ENCODE results near the gene THSD7A.

DNA sequence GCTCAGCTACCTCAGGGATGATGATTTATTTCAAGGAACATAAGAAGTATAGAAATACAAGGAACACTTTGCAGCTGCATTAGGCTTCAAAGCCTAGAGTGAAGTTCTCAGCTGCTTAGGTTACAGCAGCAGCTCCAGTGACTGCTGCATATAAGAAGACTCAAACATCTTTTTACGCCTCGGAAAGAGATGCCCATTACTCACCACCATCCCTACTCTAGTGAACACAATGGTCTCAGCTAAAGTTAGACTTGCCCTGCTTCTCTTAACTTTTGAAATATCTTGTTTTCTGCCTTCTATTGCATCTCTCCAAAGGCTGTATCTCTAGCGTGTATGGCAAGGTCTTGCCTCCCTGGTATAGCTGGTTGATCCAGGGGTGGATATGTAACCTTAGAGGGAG, 502.4 kb downstream of the THSD7A start:
- TF ChIP-seq, protein P1, sequence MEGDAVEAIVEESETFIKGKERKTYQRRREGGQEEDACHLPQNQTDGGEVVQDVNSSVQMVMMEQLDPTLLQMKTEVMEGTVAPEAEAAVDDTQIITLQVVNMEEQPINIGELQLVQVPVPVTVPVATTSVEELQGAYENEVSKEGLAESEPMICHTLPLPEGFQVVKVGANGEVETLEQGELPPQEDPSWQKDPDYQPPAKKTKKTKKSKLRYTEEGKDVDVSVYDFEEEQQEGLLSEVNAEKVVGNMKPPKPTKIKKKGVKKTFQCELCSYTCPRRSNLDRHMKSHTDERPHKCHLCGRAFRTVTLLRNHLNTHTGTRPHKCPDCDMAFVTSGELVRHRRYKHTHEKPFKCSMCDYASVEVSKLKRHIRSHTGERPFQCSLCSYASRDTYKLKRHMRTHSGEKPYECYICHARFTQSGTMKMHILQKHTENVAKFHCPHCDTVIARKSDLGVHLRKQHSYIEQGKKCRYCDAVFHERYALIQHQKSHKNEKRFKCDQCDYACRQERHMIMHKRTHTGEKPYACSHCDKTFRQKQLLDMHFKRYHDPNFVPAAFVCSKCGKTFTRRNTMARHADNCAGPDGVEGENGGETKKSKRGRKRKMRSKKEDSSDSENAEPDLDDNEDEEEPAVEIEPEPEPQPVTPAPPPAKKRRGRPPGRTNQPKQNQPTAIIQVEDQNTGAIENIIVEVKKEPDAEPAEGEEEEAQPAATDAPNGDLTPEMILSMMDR (conservative IDR thresholded peaks at IDR 0.05), result no peak
- no peak for TF ChIP-seq EZH2 (IDR thresholded peaks at IDR 0.05; ENCODE audit: low read depth)
